Smooth muscle cell (in vitro differentiated cells): ENCODE measurements around the gene PHLDB3. TPM values are rescaled to one million over a fixed set of nuclear protein-coding genes. Genes with fewer than 3 reads are reported as not detected.

ENCODE experiments used
- DNase-seq: peaks from one replicate; lab custom pipeline; 2025; ENCODE audit not compliant: unreplicated experiment; lab: John Stamatoyannopoulos, UW
- H2AFZ ChIP-seq: fragments of 200-600 bp; sonication (generic); 2 replicates; pipeline ENCODE4 v1.6.0; 2016; ENCODE audit warnings: antibody characterized with exemption, low read depth, mild to moderate bottlenecking
- H3F3A ChIP-seq: fragments of 200-600 bp; sonication (generic); 2 replicates; pipeline ENCODE4 v1.6.0; 2017; ENCODE audit warnings: antibody characterized with exemption, low read depth
- H3K27ac ChIP-seq: fragments of 200-600 bp; sonication (generic); 2 replicates; pipeline ENCODE4 v1.5.1; 2016; ENCODE audit warnings: low read depth, mild to moderate bottlenecking
- H3K27me3 ChIP-seq: fragments of 200-600 bp; sonication (generic); 2 replicates; pipeline ENCODE4 v1.6.1; 2016; ENCODE audit warnings: low read depth, mild to moderate bottlenecking
- H3K36me3 ChIP-seq: fragments of 200-600 bp; sonication (generic); 2 replicates; pipeline ENCODE4 v1.5.1; 2016; ENCODE audit warnings: low read depth
- H3K4me1 ChIP-seq: fragments of 200-600 bp; sonication (generic); 2 replicates; pipeline ENCODE4 v1.5.1; 2016; ENCODE audit warnings: low read depth
- H3K4me2 ChIP-seq: fragments of 200-600 bp; sonication (generic); 2 replicates; pipeline ENCODE4 v1.6.0; 2016; ENCODE audit warnings: mild to moderate bottlenecking
- H3K4me3 ChIP-seq: fragments of 200-600 bp; sonication (generic); 2 replicates; pipeline ENCODE4 v1.5.1; 2016; ENCODE audit warnings: mild to moderate bottlenecking
- H3K79me2 ChIP-seq: fragments of 200-600 bp; sonication (generic); 2 replicates; pipeline ENCODE4 v1.6.0; 2016; ENCODE audit warnings: low read depth, mild to moderate bottlenecking
- H3K9ac ChIP-seq: fragments of 200-600 bp; sonication (generic); 2 replicates; pipeline ENCODE4 v1.6.0; 2016; ENCODE audit warnings: low read depth
- H3K9me3 ChIP-seq: fragments of 200-600 bp; sonication (generic); replicated peaks from 2 replicates; pipeline ENCODE4 v1.5.1; 2016; ENCODE audit warnings: low read depth
- H4K20me1 ChIP-seq: fragments of 200-600 bp; sonication (generic); 2 replicates; pipeline ENCODE4 v1.6.0; 2016; ENCODE audit warnings: low read depth
- WGBS: methylation state at CpG from one replicate; pipeline ENCODE4 v1.1.7; 2016; ENCODE audit warnings: low lambda C conversion rate; 5-methylcytosine and 5-hydroxymethylcytosine counted together
- polyA plus RNA-seq: library from polyadenylated mRNA; unstranded; fragments of >200 nt; fragmentation: Nextera tagmentation; extraction: Ambion mirVana; gene quantifications from 2 replicates; pipeline ENCODE4 v1.2.1, GENCODE V29; 2016
- total RNA-seq: library from RNA; depleted of rRNA; stranded (reverse); fragments of >200 nt; gene quantifications from 2 replicates; pipeline ENCODE4 v1.2.3, GENCODE V29; 2014
- TF ChIP-seq, protein P1 (sequence below): fragments of 200-600 bp; sonication (generic); IDR thresholded peaks from 2 replicates; pipeline ENCODE4 v1.5.1; 2017; ENCODE audit warnings: borderline replicate concordance, mild to moderate bottlenecking, antibody characterized with exemption; ENCODE audit not compliant: insufficient read depth, poor library complexity, severe bottlenecking

PHLDB3 gene
- total and polyA plus RNA-seq, 2 experiments from 2014 or later = 7.2 to 8.6 TPM

DNA sequence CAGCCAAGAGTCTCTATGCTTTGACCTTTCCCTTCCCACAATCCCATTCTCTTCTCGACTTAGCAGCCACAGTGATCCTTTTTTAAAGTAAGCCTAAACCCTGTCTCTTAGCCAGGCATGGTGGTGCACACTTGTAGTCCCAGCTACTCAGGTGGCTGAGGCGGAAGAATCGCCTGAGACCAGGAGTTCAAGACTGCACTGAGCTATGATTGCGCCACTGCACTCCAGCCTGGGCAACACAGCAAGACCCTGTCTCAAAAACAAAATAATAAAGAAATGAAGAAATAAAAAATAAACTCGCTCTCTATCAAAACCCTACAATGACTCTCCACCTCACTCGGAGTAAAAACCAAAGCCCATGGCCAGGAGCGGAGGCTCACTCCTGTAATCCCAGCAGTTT is 75.2 kb downstream of the PHLDB3 start:
- Histone ChIP-seq H3K36me3 (no peaks in the 10 kb centered on the region), H3K9me3 (no peaks in the 10 kb centered on the region), H3K27me3 (no peaks in the 10 kb centered on the region), H3K4me3 (no peak overlapping the region), H3K4me2 (no peak overlapping the region), H3K4me1 (no peaks in the 10 kb centered on the region), H3K79me2 (no peaks in the 10 kb centered on the region), H3K27ac (no peak overlapping the region), H3F3A (no peaks in the 10 kb centered on the region), H4K20me1 (no peaks in the 10 kb centered on the region), H2AFZ (no peak overlapping the region), H3K9ac (no peak overlapping the region)
- WGBS = 91% methylated on average over 7 of the region's 7 CpGs
- TF ChIP-seq, protein P1, sequence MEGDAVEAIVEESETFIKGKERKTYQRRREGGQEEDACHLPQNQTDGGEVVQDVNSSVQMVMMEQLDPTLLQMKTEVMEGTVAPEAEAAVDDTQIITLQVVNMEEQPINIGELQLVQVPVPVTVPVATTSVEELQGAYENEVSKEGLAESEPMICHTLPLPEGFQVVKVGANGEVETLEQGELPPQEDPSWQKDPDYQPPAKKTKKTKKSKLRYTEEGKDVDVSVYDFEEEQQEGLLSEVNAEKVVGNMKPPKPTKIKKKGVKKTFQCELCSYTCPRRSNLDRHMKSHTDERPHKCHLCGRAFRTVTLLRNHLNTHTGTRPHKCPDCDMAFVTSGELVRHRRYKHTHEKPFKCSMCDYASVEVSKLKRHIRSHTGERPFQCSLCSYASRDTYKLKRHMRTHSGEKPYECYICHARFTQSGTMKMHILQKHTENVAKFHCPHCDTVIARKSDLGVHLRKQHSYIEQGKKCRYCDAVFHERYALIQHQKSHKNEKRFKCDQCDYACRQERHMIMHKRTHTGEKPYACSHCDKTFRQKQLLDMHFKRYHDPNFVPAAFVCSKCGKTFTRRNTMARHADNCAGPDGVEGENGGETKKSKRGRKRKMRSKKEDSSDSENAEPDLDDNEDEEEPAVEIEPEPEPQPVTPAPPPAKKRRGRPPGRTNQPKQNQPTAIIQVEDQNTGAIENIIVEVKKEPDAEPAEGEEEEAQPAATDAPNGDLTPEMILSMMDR = no peak
- no peak for DNase-seq

- no peaks in the 10 kb centered on the region for H3K4me1 ChIP-seq
- H4K20me1 ChIP-seq = no peaks in the 10 kb centered on the region
- H3K27me3 ChIP-seq = no peaks in the 10 kb centered on the region
- H3K27ac ChIP-seq = no peak overlapping the region
- no peaks in the 10 kb centered on the region for H3K79me2 ChIP-seq
- no peaks in the 10 kb centered on the region for H3K9me3 ChIP-seq
- H3K4me3 ChIP-seq = no peak overlapping the region
- peak overlapping the region; percentile 49 for H2AFZ ChIP-seq
- H3F3A ChIP-seq = no peaks in the 10 kb centered on the region
- H3K36me3 ChIP-seq = no peaks in the 10 kb centered on the region
- no peak for DNase-seq
- 38% methylated on average over 8 of the region's 8 CpGs for WGBS
- H3K4me2 ChIP-seq = no peak overlapping the region
- H3K9ac ChIP-seq = no peak overlapping the region
- TF ChIP-seq, protein P1 = peak; percentile 17
Measured at GRCh38 chr19:43425567-43426392, 78.8 kb downstream of the PHLDB3 start.

Other genes starting within 250 kb of the PHLDB3 start
- not detected in 2 replicates for gene PSG9, start 235.2 kb downstream of the PHLDB3 start, total RNA-seq
- not detected in 2 replicates for gene PSG9, start 235.2 kb downstream of the PHLDB3 start, polyA plus RNA-seq
- not detected in 2 replicates for gene CD177, start 151.1 kb downstream of the PHLDB3 start, total RNA-seq
- gene CD177, start 151.1 kb downstream of the PHLDB3 start, polyA plus RNA-seq = not detected in 2 replicates
- gene TEX101, start 89.9 kb downstream of the PHLDB3 start, total RNA-seq = not detected in 2 replicates
- not detected in 2 replicates for gene TEX101, start 89.9 kb downstream of the PHLDB3 start, polyA plus RNA-seq
- 12.7 and 20.6 TPM in 2 replicates for gene LYPD3, start 39.1 kb downstream of the PHLDB3 start, total RNA-seq
- gene LYPD3, start 39.1 kb downstream of the PHLDB3 start, polyA plus RNA-seq = 17.9 and 36.9 TPM in 2 replicates
- 45.4 and 61.1 TPM in 2 replicates for gene ETHE1, start 22.5 kb upstream of the PHLDB3 start, total RNA-seq
- gene ETHE1, start 22.5 kb upstream of the PHLDB3 start, polyA plus RNA-seq = 57.6 and 61.4 TPM in 2 replicates
- 0.18 TPM in 1 of 2 replicates, not detected in the other for gene ZNF575, start 28.4 kb upstream of the PHLDB3 start, total RNA-seq
- gene ZNF575, start 28.4 kb upstream of the PHLDB3 start, polyA plus RNA-seq = 1.7 and 2.4 TPM in 2 replicates
- 19.0 and 24.9 TPM in 2 replicates for gene XRCC1, start 70.8 kb upstream of the PHLDB3 start, total RNA-seq
- 35.1 and 43.0 TPM in 2 replicates for gene XRCC1, start 70.8 kb upstream of the PHLDB3 start, polyA plus RNA-seq
- gene PINLYP, start 71.1 kb upstream of the PHLDB3 start, total RNA-seq = 1.7 and 5.5 TPM in 2 replicates
- 2.2 and 8.3 TPM in 2 replicates for gene PINLYP, start 71.1 kb upstream of the PHLDB3 start, polyA plus RNA-seq
- gene IRGQ, start 91.4 kb upstream of the PHLDB3 start, total RNA-seq = 11.1 and 13.1 TPM in 2 replicates
- gene IRGQ, start 91.4 kb upstream of the PHLDB3 start, polyA plus RNA-seq = 13.1 and 14.3 TPM in 2 replicates
- gene ZNF576, start 91.8 kb upstream of the PHLDB3 start, total RNA-seq = 2.7 and 10.7 TPM in 2 replicates
- gene ZNF576, start 91.8 kb upstream of the PHLDB3 start, polyA plus RNA-seq = 13.7 and 14.5 TPM in 2 replicates
- gene SRRM5, start 107.3 kb upstream of the PHLDB3 start, total RNA-seq = 0.09 and 0.27 TPM in 2 replicates
- gene SRRM5, start 107.3 kb upstream of the PHLDB3 start, polyA plus RNA-seq = 0.34 TPM in 1 of 2 replicates, not detected in the other
- gene ZNF428, start 114.9 kb upstream of the PHLDB3 start, total RNA-seq = 12.9 and 20.3 TPM in 2 replicates
- gene ZNF428, start 114.9 kb upstream of the PHLDB3 start, polyA plus RNA-seq = 61.4 and 63.1 TPM in 2 replicates
- gene CADM4, start 135.1 kb upstream of the PHLDB3 start, total RNA-seq = 2.4 and 3.7 TPM in 2 replicates
- gene CADM4, start 135.1 kb upstream of the PHLDB3 start, polyA plus RNA-seq = 1.9 and 8.3 TPM in 2 replicates
- 67.0 and 105 TPM in 2 replicates for gene PLAUR, start 165.4 kb upstream of the PHLDB3 start, total RNA-seq
- gene PLAUR, start 165.4 kb upstream of the PHLDB3 start, polyA plus RNA-seq = 107 and 115 TPM in 2 replicates
- gene IRGC, start 211.3 kb upstream of the PHLDB3 start, total RNA-seq = not detected in 2 replicates
- gene IRGC, start 211.3 kb upstream of the PHLDB3 start, polyA plus RNA-seq = not detected in 2 replicates